ENCODE results near the gene PRIM1. TPM values are rescaled to one million over a fixed set of nuclear protein-coding genes. Genes with fewer than 3 reads are reported as not detected.
A peak's percentile ranks its signal among the peaks of the same experiment; 100 is the strongest.

The PRIM1 gene
- total and polyA plus RNA-seq, 2 of the 13 experiments (the other 11 are each of a cell fraction or from before 2014, with no cell fraction given) = 30.0 to 47.3 TPM

DNA sequence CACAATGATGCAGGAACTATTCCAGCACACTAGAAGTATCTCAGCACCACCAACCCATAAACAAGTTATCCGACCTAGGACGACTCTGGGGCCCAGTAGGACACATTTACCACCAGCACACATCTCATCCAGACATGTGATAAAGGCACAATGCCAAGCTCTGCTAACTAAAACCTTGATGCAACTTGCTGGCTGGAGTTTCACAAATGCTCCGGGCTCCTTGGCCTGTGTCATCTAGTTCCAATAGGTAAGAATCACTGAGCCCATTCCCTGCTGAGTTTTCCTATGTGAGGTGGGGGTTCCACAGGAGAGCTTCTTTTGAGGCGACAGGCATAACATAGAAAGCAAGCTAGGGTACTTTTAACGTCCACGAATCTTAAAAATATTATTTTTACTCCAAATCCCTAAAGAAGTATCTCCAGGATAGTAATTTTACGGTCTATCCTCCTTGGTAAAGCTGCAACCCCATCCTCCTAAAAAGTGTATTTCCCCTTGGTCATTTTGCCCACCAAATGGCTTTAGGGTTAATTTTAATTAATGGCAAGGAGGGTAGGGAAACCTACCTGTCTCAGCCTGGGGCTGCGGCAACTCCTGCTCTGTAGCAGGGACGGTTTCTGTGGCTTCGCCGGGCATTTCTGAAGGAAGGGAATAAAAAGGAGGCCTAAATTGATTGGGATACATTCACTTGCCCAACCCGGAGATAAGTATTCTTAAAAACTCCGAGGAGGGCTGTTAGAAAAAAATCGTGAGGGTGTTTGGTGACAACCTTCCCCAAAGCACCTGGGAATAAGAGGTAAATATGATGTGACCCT, 28.0 kb downstream of the PRIM1 start:
- H3K27ac ChIP-seq (ENCODE audit: extremely low read length, insufficient read depth, low read length) = peak overlapping the region; percentile 92
- CTCF ChIA-PET (ENCODE audit: low intra/inter-chr PET ratio, low total read pairs) = no interaction called here
- ATAC-seq = no peak
- intact Hi-C loops (cut with micrococcal nuclease; ENCODE audit: unreplicated experiment) = loop anchor here (2.0 to 10.0 kb wide), 2 partner anchors 27 to 79 kb away; partner anchors contain the start of gene ATP5F1B
- H3K4me2 ChIP-seq (ENCODE audit: low read depth, low read length) = peak overlapping the region; percentile 98
- H3K4me1 ChIP-seq (ENCODE audit: insufficient read depth, low read length) = peaks cover 46% of the 10 kb centered on the region
- 3% methylated on average over 14 of the region's 14 CpGs for WGBS (ENCODE audit: low lambda C conversion rate)
- no peak overlapping the region for H2AFZ ChIP-seq (ENCODE audit: low read length)
- TF ChIP-seq TGIF2 (CRISPR knock-in tag; IDR thresholded peaks at IDR 0.05) = peak; percentile 37; the same call in 1 of the 2 replicates
- no peak for TF ChIP-seq ZNF460 (CRISPR knock-in tag; IDR thresholded peaks at IDR 0.05; ENCODE audit: borderline replicate concordance)
- peak in 1 of 2 experiments; percentile 18; a peak in 2 of 4 replicates for TF ChIP-seq POLR2A (IDR thresholded peaks at IDR 0.05; ENCODE audit: insufficient read depth in 1 of 2, low read depth in 2 of 2, low read length in 2 of 2)
- peak; percentile 25; the same call in 1 of the 2 replicates for TF ChIP-seq POLR2G (IDR thresholded peaks at IDR 0.05; ENCODE audit: low read depth, low read length)
- no peak for TF ChIP-seq ZBTB8A (CRISPR knock-in tag; IDR thresholded peaks at IDR 0.05; ENCODE audit: borderline replicate concordance, low read depth)
- 0 out of 2 replicates have a peak, but pooled peaks have one; percentile 47 for TF ChIP-seq SSRP1 (CRISPR knock-in tag; IDR thresholded peaks at IDR 0.05)
- TF ChIP-seq ZMAT3 (CRISPR knock-in tag; conservative IDR thresholded peaks at IDR 0.05) = 0 out of 2 replicates have a peak, but pooled peaks have one; percentile 22
- TF ChIP-seq, protein P1, sequence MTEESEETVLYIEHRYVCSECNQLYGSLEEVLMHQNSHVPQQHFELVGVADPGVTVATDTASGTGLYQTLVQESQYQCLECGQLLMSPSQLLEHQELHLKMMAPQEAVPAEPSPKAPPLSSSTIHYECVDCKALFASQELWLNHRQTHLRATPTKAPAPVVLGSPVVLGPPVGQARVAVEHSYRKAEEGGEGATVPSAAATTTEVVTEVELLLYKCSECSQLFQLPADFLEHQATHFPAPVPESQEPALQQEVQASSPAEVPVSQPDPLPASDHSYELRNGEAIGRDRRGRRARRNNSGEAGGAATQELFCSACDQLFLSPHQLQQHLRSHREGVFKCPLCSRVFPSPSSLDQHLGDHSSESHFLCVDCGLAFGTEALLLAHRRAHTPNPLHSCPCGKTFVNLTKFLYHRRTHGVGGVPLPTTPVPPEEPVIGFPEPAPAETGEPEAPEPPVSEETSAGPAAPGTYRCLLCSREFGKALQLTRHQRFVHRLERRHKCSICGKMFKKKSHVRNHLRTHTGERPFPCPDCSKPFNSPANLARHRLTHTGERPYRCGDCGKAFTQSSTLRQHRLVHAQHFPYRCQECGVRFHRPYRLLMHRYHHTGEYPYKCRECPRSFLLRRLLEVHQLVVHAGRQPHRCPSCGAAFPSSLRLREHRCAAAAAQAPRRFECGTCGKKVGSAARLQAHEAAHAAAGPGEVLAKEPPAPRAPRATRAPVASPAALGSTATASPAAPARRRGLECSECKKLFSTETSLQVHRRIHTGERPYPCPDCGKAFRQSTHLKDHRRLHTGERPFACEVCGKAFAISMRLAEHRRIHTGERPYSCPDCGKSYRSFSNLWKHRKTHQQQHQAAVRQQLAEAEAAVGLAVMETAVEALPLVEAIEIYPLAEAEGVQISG (CRISPR knock-in tag; IDR thresholded peaks at IDR 0.05) = no peak
- peaks cover 0 to 6% of the 10 kb centered on the region in 2 experiments; a peak in 1 of 5 replicates for H3K27me3 ChIP-seq (ENCODE audit: control insufficient read depth in 1 of 2, insufficient read depth in 2 of 2, low read length in 2 of 2)
- DNase-seq (ENCODE audit: low spot score) = peak; percentile 41
- POLR2A ChIA-PET = interaction anchor here (1.0 to 1.8 kb wide), 3 partner anchors 13 to 426 kb away, joined by 3 to 6 read pairs (median 4); no protein-coding TSS in a partner anchor
- in situ Hi-C loops (cut with HindIII; ENCODE audit: extremely low pct_ligation_motif_present, low pct_unique_long_range_greater_than_20kb) = loop anchor here (10.0 kb wide), 1 partner anchor 79 kb away; the partner anchor contains the start of gene ATP5F1B
- BruUV-seq (replicated peaks) = no TSS peak
- H4K20me1 ChIP-seq (ENCODE audit: insufficient read depth, low read length) = peaks cover 53% of the 10 kb centered on the region
- FAIRE-seq = no peak
- H3K79me2 ChIP-seq (ENCODE audit: insufficient read depth, low read length) = peaks cover 60% of the 10 kb centered on the region
- H3K36me3 ChIP-seq (replicated peaks in 1 of 2; ENCODE audit: control insufficient read depth in 1 of 2, insufficient read depth in 2 of 2, low read length in 2 of 2) = peaks cover 14 to 42% of the 10 kb centered on the region in 2 experiments
- H3K4me3 ChIP-seq (replicated peaks in 1 of 3; ENCODE audit: insufficient read depth in 1 of 3, low read depth in 2 of 3, low read length in 3 of 3) = peak overlapping the region; percentile 84 to 94 (median 92)
- H3K9me3 ChIP-seq (ENCODE audit: low read length) = no peaks in the 10 kb centered on the region
- peak overlapping the region; percentile 100 for H3K9ac ChIP-seq (ENCODE audit: insufficient read depth, low read depth, low read length)
